ENCODE measurements around the gene ZNF710. TPM values are rescaled to one million over a fixed set of nuclear protein-coding genes. Genes with fewer than 3 reads are reported as not detected.

ZNF710 gene
- total RNA-seq, 2 donors from 2014 or later: 3.4 to 5.2 TPM

- H3K4me3 ChIP-seq: no peak overlapping the region
- no peak for DNase-seq (ENCODE audit: low spot score)
- no peak for TF ChIP-seq CTCF (IDR thresholded peaks at IDR 0.05)
- H3K27me3 ChIP-seq: no peaks in the 10 kb centered on the region
- H3K9me3 ChIP-seq: no peaks in the 10 kb centered on the region
- no peaks in the 10 kb centered on the region for H3K36me3 ChIP-seq
- peaks cover 0 to 54% of the 10 kb centered on the region in 2 donors for H3K4me1 ChIP-seq
- H3K27ac ChIP-seq: no peak overlapping the region
These were observed 37.0 kb downstream of the ZNF710 start for GRCh38 chr15:90037961-90038631.

- H3K27ac ChIP-seq: no peak overlapping the region
- H3K36me3 ChIP-seq: no peaks in the 10 kb centered on the region
- no peaks in the 10 kb centered on the region for H3K9me3 ChIP-seq
- H3K27me3 ChIP-seq: no peaks in the 10 kb centered on the region
- TF ChIP-seq CTCF (IDR thresholded peaks at IDR 0.05): no peak
- peaks cover 0 to 50% of the 10 kb centered on the region in 2 donors for H3K4me1 ChIP-seq
- H3K4me3 ChIP-seq: no peak overlapping the region
- DNase-seq (ENCODE audit: low spot score): no peak
These were observed 37.5 kb downstream of the ZNF710 start for GRCh38 chr15:90038632-90039095.

GRCh38 chr15:90039996-90040395 is 38.9 kb downstream of the ZNF710 start:
- TF ChIP-seq CTCF (IDR thresholded peaks at IDR 0.05): no peak
- Histone ChIP-seq H3K4me3 (no peak overlapping the region), H3K9me3 (no peaks in the 10 kb centered on the region), H3K27me3 (no peaks in the 10 kb centered on the region), H3K4me1 (peaks cover 0 to 39% of the 10 kb centered on the region in 2 donors), H3K36me3 (no peaks in the 10 kb centered on the region), H3K27ac (no peak overlapping the region)
- no peak for DNase-seq (ENCODE audit: low spot score)

GRCh38 chr15:90040618-90041017 is 39.5 kb downstream of the ZNF710 start:
- no peaks in the 10 kb centered on the region for H3K9me3 ChIP-seq
- DNase-seq (ENCODE audit: low spot score): no peak
- H3K4me1 ChIP-seq: peaks cover 0 to 32% of the 10 kb centered on the region in 2 donors
- TF ChIP-seq CTCF (IDR thresholded peaks at IDR 0.05): no peak
- no peaks in the 10 kb centered on the region for H3K36me3 ChIP-seq
- no peak overlapping the region for H3K27ac ChIP-seq
- no peak overlapping the region for H3K4me3 ChIP-seq
- H3K27me3 ChIP-seq: no peaks in the 10 kb centered on the region

- DNase-seq (ENCODE audit: low spot score): no peak
- H3K9me3 ChIP-seq: no peaks in the 10 kb centered on the region
- H3K27ac ChIP-seq: no peak overlapping the region
These were observed 41.2 kb downstream of the ZNF710 start for GRCh38 chr15:90042356-90042755.

More at GRCh38 chr15:90042356-90042755, 41.2 kb downstream of the ZNF710 start:
- no peak for TF ChIP-seq CTCF (IDR thresholded peaks at IDR 0.05)
- Histone ChIP-seq H3K36me3 (no peaks in the 10 kb centered on the region), H3K4me3 (no peak overlapping the region), H3K27me3 (no peaks in the 10 kb centered on the region), H3K4me1 (peaks cover 0 to 24% of the 10 kb centered on the region in 2 donors)
